A549 (cell line): Measurements from ENCODE around the gene ZNRF3. TPM values are rescaled to one million over a fixed set of nuclear protein-coding genes. Genes with fewer than 3 reads are reported as not detected.

Source experiments
- ATAC-seq, 2 experiments: fragments of 200-7000 bp in 1 of 2; fragments of >200 bp in 1 of 2; cut with Nextera tagmentation in 1 of 2; cut with Tn5 transposase in 1 of 2; 3 replicates each; pipeline versions ENCODE4 v1.8.0 to v1.9.1; 2018 to 2020; ENCODE audit warnings: mild to moderate bottlenecking in 1 of 2, moderate library complexity in 1 of 2
- CTCF ChIA-PET: fragments of 300-600 bp; sonication (Branson Sonifier 250); formaldehyde crosslinking; extraction: SDS; loops from one replicate; lab custom pipeline; 2021; ENCODE audit warnings: antibody characterized with exemption, inconsistent platforms; lab: Yijun Ruan, JAX
- POLR2A ChIA-PET: fragments of 350-600 bp; formaldehyde crosslinking; extraction: SDS; loops from one replicate; lab custom pipeline; 2021; ENCODE audit warnings: antibody characterized with exemption, inconsistent platforms; lab: Yijun Ruan, JAX
- DNase-seq, 2 experiments: peaks; one replicate each; pipeline versions ENCODE4 v3.0.0 to v3.0.0-alpha.2; 2011 to 2016; ENCODE audit warnings: low read depth in 1 of 2, low spot score in 1 of 2
- FAIRE-seq: peaks from 2 replicates; lab custom pipeline; 2011; peaks lifted over from hg19 to GRCh38; lab: Jason Lieb, UNC
- H3K27ac ChIP-seq, 2 experiments: fragments of >200 bp; sonication (Bioruptor Twin); formaldehyde crosslinking; 3 replicates each; pipeline ENCODE4 v1.5.1; 2016 to 2017
- H3K4me1 ChIP-seq: fragments of >200 bp; sonication (Bioruptor Twin); formaldehyde crosslinking; 3 replicates; pipeline ENCODE4 v1.6.1; 2016
- H3K4me2 ChIP-seq: fragments of >200 bp; sonication (Bioruptor Twin); formaldehyde crosslinking; 3 replicates; pipeline ENCODE4 v1.6.1; 2016
- H3K4me3 ChIP-seq: fragments of >200 bp; sonication (Bioruptor Twin); formaldehyde crosslinking; 3 replicates; pipeline ENCODE4 v1.5.1; 2016
- H3K9me3 ChIP-seq: fragments of >200 bp; sonication (Bioruptor Twin); formaldehyde crosslinking; 3 replicates; pipeline ENCODE4 v1.6.1; 2016
- ATOH8 ChIP-seq: fragments of 250-450 bp; sonication (Bioruptor Pico); IDR thresholded peaks from 2 replicates; pipeline ENCODE4 v1.5.0; 2020; ENCODE audit warnings: low read depth, mild to moderate bottlenecking, moderate library complexity
- BHLHE40 ChIP-seq: IDR thresholded peaks from 2 replicates; pipeline ENCODE4 v1.6.1; 2012; ENCODE audit warnings: low read depth, low read length, inconsistent platforms
- CBX2 ChIP-seq: fragments of 200-600 bp; sonication (generic); IDR thresholded peaks from 2 replicates; pipeline ENCODE4 v1.6.1; 2016; ENCODE audit warnings: low read depth, mild to moderate bottlenecking, borderline replicate concordance
- CBX8 ChIP-seq: fragments of 200-600 bp; sonication (generic); IDR thresholded peaks from 2 replicates; pipeline ENCODE4 v1.6.1; 2016
- CHD2 ChIP-seq: fragments of 150-350 bp; IDR thresholded peaks from 2 replicates; pipeline ENCODE4 v1.6.1; 2014; ENCODE audit warnings: low read length; ENCODE audit not compliant: partially characterized antibody
- CHD4 ChIP-seq: fragments of 200-600 bp; sonication (generic); IDR thresholded peaks from 2 replicates; pipeline ENCODE4 v1.6.1; 2016; ENCODE audit warnings: antibody characterized with exemption, mild to moderate bottlenecking, borderline replicate concordance
- EHF ChIP-seq: fragments of 250-450 bp; sonication (Bioruptor Pico); IDR thresholded peaks from 2 replicates; pipeline ENCODE4 v1.5.0; 2020; ENCODE audit warnings: mild to moderate bottlenecking
- FOSB ChIP-seq: fragments of 250-450 bp; sonication (Bioruptor Pico); IDR thresholded peaks from 2 replicates; pipeline ENCODE4 v1.5.0; 2020; ENCODE audit warnings: mild to moderate bottlenecking, moderate library complexity
- FOSL2 ChIP-seq, 2 experiments: fragments of 450-650 bp in 1 of 2; fragments of >200 bp in 1 of 2; sonication (Bioruptor Twin) in 1 of 2; formaldehyde crosslinking; IDR thresholded peaks; 2 replicates each; pipeline versions ENCODE4 v1.5.0 to v1.6.1; 2016 to 2020; ENCODE audit warnings: mild to moderate bottlenecking in 1 of 2, moderate library complexity in 1 of 2
- FOXS1 ChIP-seq: fragments of 250-450 bp; sonication (Bioruptor Pico); IDR thresholded peaks from 2 replicates; pipeline ENCODE4 v1.5.0; 2020; ENCODE audit warnings: mild to moderate bottlenecking, moderate library complexity
- HDAC2 ChIP-seq: fragments of 200-600 bp; sonication (generic); IDR thresholded peaks from 2 replicates; pipeline ENCODE4 v1.6.1; 2016
- HES2 ChIP-seq: fragments of >200 bp; sonication (Bioruptor Twin); formaldehyde crosslinking; IDR thresholded peaks from 2 replicates; pipeline ENCODE4 v1.6.1; 2016
- JUN ChIP-seq, 2 experiments: fragments of >200 bp; sonication (Bioruptor Twin); formaldehyde crosslinking; IDR thresholded peaks; 2 replicates in 1 of 2; 3 replicates in 1 of 2; pipeline ENCODE4 v1.6.1; 2016 to 2017
- JUNB ChIP-seq: fragments of >200 bp; sonication (Bioruptor Twin); formaldehyde crosslinking; IDR thresholded peaks from 2 replicates; pipeline ENCODE4 v1.6.1; 2016
- KDM5A ChIP-seq: fragments of 200-600 bp; sonication (generic); IDR thresholded peaks from 2 replicates; pipeline ENCODE4 v1.6.1; 2016; ENCODE audit warnings: antibody characterized with exemption, mild to moderate bottlenecking
- MAZ ChIP-seq: fragments of 150-350 bp; IDR thresholded peaks from 2 replicates; pipeline ENCODE4 v1.6.1; 2014; ENCODE audit warnings: antibody characterized with exemption, low read depth, low read length, borderline replicate concordance
- NFE2L2 ChIP-seq: fragments of 150-350 bp; conservative IDR thresholded peaks from 2 replicates; pipeline ENCODE4 v1.6.1; 2014; ENCODE audit warnings: low read length
- NR3C1 ChIP-seq: fragments of >200 bp; sonication (Bioruptor Twin); formaldehyde crosslinking; IDR thresholded peaks from 3 replicates; pipeline ENCODE4 v1.6.1; 2017
- PHF8 ChIP-seq: fragments of 200-600 bp; sonication (generic); IDR thresholded peaks from 2 replicates; pipeline ENCODE4 v1.6.1; 2016; ENCODE audit warnings: low read depth, mild to moderate bottlenecking, antibody characterized with exemption, moderate library complexity, borderline replicate concordance
- POLR2AphosphoS2 ChIP-seq: conservative IDR thresholded peaks from 2 replicates; pipeline ENCODE4 v1.6.1; 2012; ENCODE audit warnings: low read length, improper control_type of control experiment, inconsistent platforms
- RCOR1 ChIP-seq: fragments of 150-350 bp; IDR thresholded peaks from 2 replicates; pipeline ENCODE4 v1.6.1; 2014; ENCODE audit warnings: antibody characterized with exemption, low read length, low read depth
- RFX5 ChIP-seq: fragments of 450-650 bp; IDR thresholded peaks from 2 replicates; pipeline ENCODE4 v1.7.1; 2014; ENCODE audit warnings: antibody characterized with exemption, mild to moderate bottlenecking, moderate library complexity
- RNF2 ChIP-seq: fragments of 200-600 bp; sonication (generic); IDR thresholded peaks from 2 replicates; pipeline ENCODE4 v1.6.1; 2016; ENCODE audit warnings: low read depth, mild to moderate bottlenecking, antibody characterized with exemption, moderate library complexity, borderline replicate concordance
- TP53 ChIP-seq: fragments of 250-450 bp; sonication (Bioruptor Pico); IDR thresholded peaks from 2 replicates; pipeline ENCODE4 v1.5.0; 2021; ENCODE audit warnings: mild to moderate bottlenecking, moderate library complexity
- USF2 ChIP-seq: fragments of 450-650 bp; IDR thresholded peaks from 2 replicates; pipeline ENCODE4 v1.6.1; 2014; ENCODE audit warnings: antibody characterized with exemption
- ZSCAN20 ChIP-seq: fragments of 250-450 bp; sonication (Bioruptor Pico); IDR thresholded peaks from 2 replicates; pipeline ENCODE4 v1.8.0; 2022; ENCODE audit warnings: mild to moderate bottlenecking, moderate library complexity
- WGBS: methylation state at CpG from one replicate; pipeline ENCODE4 v1.1.6; 2017; ENCODE audit errors: missing lambda C conversion rate; 5-methylcytosine and 5-hydroxymethylcytosine counted together
- polyA plus RNA-seq, 4 experiments: library from polyadenylated mRNA; depleted of rRNA in 3 of 4; stranded (reverse); fragments of >200 nt; fragmentation: RNase III in 1 of 4; extraction: RNeasy Plus Mini Kit Qiagen cat#74134 plus additional on column Dnase treatment in 1 of 4; gene quantifications; 2 replicates in 3 of 4; 3 replicates in 1 of 4; pipeline ENCODE4 v1.2.3, GENCODE V29; 2011 to 2017
- TF ChIP-seq, protein P1 (sequence below): fragments of 200-600 bp; sonication (generic); IDR thresholded peaks from 2 replicates; pipeline ENCODE4 v1.6.1; 2016; ENCODE audit warnings: antibody characterized with exemption, mild to moderate bottlenecking, moderate library complexity
- TF ChIP-seq, protein P2 (sequence below): IDR thresholded peaks from 2 replicates; pipeline ENCODE4 v1.6.1; 2012
- TF ChIP-seq, protein P3 (sequence below): fragments of 250-450 bp; sonication (Bioruptor Pico); IDR thresholded peaks from 2 replicates; pipeline ENCODE4 v1.5.0; 2021; ENCODE audit warnings: mild to moderate bottlenecking, moderate library complexity, borderline replicate concordance

ZNRF3 gene
- polyA plus RNA-seq, 2 of the 4 experiments (the other 2 are of a cell fraction): 4.6 to 6.9 TPM

GRCh38 chr22:29090039-29090438 is 206.7 kb downstream of the ZNRF3 start:
- DNase-seq (no peak), FAIRE-seq (no peak), ATAC-seq (no peak)
- Histone ChIP-seq H3K4me2 (no peak overlapping the region), H3K9me3 (no peaks in the 10 kb centered on the region), H3K4me1 (no peaks in the 10 kb centered on the region), H3K4me3 (no peak overlapping the region), H3K27ac (no peak overlapping the region)
- WGBS: 69% methylated on average over 3 of the region's 3 CpGs
- CTCF ChIA-PET: interaction anchor here (0.7 kb wide), 2 partner anchors 64 to 199 kb away, joined by 3 read pairs; no protein-coding TSS in a partner anchor
- TF ChIP-seq HDAC2: no peak
- no peak for TF ChIP-seq EHF (CRISPR knock-in tag)
- no peak for TF ChIP-seq TP53
- POLR2A ChIA-PET: no interaction called here

DNA sequence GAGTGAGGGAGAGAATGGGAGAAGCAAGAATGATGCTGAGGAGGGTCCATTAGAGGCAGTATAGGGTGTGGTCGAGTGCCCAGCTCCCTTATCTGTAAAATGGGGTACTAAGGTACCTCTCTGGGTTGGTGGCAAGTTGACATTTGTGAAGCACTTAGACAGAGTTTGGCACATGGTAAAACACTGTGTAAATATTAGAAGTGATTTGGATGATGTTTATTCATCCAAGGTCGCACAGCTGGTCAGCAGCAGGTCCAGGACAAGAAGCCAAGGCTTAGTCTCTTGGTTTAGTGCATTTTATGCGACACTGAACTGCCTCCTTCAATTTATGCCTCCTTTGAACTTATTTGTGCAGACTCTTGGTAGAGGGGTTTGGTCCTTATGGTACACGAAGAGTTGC is 208.9 kb downstream of the ZNRF3 start:
- 60% methylated on average over 4 of the region's 4 CpGs for WGBS
- Histone ChIP-seq H3K4me2 (no peak overlapping the region), H3K4me1 (no peaks in the 10 kb centered on the region), H3K9me3 (no peaks in the 10 kb centered on the region), H3K27ac (no peak overlapping the region), H3K4me3 (no peak overlapping the region)
- no peak for DNase-seq
- CTCF ChIA-PET: interaction anchor here (0.6 to 0.8 kb wide), 2 partner anchors 18 to 140 kb away, joined by 3 to 4 read pairs; no protein-coding TSS in a partner anchor
- no peak for ATAC-seq
- FAIRE-seq: no peak
- TF ChIP-seq BHLHE40: no peak
- TF ChIP-seq CBX2: no peak
- no peak for TF ChIP-seq PHF8
- TF ChIP-seq RNF2: no peak
- TF ChIP-seq NFE2L2: no peak
- TF ChIP-seq CHD4: no peak
- no peak for TF ChIP-seq MAZ
- no peak for TF ChIP-seq HES2
- TF ChIP-seq FOSL2 (IDR thresholded peaks at IDR 0.05): no peak
- no peak for TF ChIP-seq FOSL2 (CRISPR knock-in tag; IDR thresholded peaks at IDR 0.05)
- TF ChIP-seq, protein P1, sequence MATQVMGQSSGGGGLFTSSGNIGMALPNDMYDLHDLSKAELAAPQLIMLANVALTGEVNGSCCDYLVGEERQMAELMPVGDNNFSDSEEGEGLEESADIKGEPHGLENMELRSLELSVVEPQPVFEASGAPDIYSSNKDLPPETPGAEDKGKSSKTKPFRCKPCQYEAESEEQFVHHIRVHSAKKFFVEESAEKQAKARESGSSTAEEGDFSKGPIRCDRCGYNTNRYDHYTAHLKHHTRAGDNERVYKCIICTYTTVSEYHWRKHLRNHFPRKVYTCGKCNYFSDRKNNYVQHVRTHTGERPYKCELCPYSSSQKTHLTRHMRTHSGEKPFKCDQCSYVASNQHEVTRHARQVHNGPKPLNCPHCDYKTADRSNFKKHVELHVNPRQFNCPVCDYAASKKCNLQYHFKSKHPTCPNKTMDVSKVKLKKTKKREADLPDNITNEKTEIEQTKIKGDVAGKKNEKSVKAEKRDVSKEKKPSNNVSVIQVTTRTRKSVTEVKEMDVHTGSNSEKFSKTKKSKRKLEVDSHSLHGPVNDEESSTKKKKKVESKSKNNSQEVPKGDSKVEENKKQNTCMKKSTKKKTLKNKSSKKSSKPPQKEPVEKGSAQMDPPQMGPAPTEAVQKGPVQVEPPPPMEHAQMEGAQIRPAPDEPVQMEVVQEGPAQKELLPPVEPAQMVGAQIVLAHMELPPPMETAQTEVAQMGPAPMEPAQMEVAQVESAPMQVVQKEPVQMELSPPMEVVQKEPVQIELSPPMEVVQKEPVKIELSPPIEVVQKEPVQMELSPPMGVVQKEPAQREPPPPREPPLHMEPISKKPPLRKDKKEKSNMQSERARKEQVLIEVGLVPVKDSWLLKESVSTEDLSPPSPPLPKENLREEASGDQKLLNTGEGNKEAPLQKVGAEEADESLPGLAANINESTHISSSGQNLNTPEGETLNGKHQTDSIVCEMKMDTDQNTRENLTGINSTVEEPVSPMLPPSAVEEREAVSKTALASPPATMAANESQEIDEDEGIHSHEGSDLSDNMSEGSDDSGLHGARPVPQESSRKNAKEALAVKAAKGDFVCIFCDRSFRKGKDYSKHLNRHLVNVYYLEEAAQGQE: no peak
- no peak for TF ChIP-seq FOXS1 (CRISPR knock-in tag)
- TF ChIP-seq, protein P2, sequence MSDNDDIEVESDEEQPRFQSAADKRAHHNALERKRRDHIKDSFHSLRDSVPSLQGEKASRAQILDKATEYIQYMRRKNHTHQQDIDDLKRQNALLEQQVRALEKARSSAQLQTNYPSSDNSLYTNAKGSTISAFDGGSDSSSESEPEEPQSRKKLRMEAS: no peak
- no peak for TF ChIP-seq JUN (IDR thresholded peaks at IDR 0.05)
- TF ChIP-seq POLR2AphosphoS2: no peak
- POLR2A ChIA-PET: no interaction called here

DNA sequence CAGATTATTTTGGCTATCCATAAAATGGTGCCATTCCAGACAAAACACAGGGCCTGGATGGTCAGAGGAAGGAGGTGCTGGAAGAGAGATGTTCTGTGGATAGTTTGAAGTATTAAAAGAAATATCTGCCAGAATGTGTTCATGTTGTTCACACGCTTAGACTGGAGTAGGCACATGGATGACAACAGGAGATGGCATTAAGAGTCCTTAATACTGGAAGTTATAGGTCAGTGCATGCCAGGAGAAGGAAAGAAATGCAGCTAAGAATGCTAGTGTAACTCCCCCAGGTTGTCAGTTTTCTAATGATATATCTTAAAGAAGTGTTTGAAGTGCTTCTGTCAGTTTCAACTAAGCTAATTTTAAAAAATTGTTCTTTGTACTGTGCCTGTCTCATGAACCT is 209.7 kb downstream of the ZNRF3 start:
- WGBS: 95% methylated on average over 1 of the region's 1 CpG
- Histone ChIP-seq H3K4me1 (no peaks in the 10 kb centered on the region), H3K4me2 (no peak overlapping the region), H3K9me3 (no peaks in the 10 kb centered on the region), H3K27ac (no peak overlapping the region), H3K4me3 (no peak overlapping the region)
- FAIRE-seq (no peak), DNase-seq (no peak), ATAC-seq (no peak)
- CTCF ChIA-PET: no interaction called here
- POLR2A ChIA-PET: no interaction called here
- TF ChIP-seq JUNB (no peak), FOXS1 (CRISPR knock-in tag) (no peak), CHD2 (no peak), USF2 (no peak), ZSCAN20 (no peak), CBX8 (no peak), CBX2 (no peak), FOSB (CRISPR knock-in tag) (no peak), NR3C1 (no peak), KDM5A (no peak), ATOH8 (no peak), RFX5 (no peak), RCOR1 (no peak), POLR2AphosphoS2 (no peak)
- TF ChIP-seq, protein P3, sequence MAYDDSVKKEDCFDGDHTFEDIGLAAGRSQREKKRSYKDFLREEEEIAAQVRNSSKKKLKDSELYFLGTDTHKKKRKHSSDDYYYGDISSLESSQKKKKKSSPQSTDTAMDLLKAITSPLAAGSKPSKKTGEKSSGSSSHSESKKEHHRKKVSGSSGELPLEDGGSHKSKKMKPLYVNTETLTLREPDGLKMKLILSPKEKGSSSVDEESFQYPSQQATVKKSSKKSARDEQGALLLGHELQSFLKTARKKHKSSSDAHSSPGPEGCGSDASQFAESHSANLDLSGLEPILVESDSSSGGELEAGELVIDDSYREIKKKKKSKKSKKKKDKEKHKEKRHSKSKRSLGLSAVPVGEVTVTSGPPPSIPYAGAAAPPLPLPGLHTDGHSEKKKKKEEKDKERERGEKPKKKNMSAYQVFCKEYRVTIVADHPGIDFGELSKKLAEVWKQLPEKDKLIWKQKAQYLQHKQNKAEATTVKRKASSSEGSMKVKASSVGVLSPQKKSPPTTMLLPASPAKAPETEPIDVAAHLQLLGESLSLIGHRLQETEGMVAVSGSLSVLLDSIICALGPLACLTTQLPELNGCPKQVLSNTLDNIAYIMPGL: no peak
